GM12865 (cell line): Measurements from ENCODE around the gene TJP3.

ENCODE experiments used
- DNase-seq: peaks from one replicate; pipeline ENCODE4 v3.0.0; 2010; ENCODE audit warnings: low read depth
- H3K4me3 ChIP-seq: 2 replicates; pipeline ENCODE4 v1.5.1; 2011; ENCODE audit warnings: mild to moderate bottlenecking, low read depth, low read length, control low read depth
- TF ChIP-seq, protein P1 (sequence below): IDR thresholded peaks from 2 replicates; pipeline ENCODE4 v1.5.1; 2011; ENCODE audit warnings: low read length, control low read depth, low read depth, inconsistent platforms; ENCODE audit not compliant: insufficient read depth; ENCODE audit errors: missing control alignments

Gene TJP3

DNA sequence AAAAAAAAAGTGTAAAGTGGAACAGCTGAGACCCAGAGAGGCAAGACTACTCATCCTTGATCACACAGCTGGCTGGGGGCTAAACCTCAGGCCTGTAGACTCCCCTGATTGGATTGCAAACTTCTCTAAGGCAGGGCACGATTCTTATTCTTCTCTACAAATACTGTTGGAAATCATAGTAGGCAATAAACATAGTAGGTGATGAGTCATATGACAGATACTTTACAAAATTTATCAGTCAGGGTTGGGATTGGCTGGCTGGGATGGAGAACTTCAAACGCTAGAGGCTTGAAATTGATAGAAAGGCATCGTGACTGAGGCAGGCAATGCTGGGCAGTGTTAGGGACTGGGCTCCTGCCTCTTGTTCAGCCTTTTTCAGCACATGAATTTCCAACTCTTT lies 83.9 kb downstream of the TJP3 start:
- no peak for DNase-seq
- TF ChIP-seq, protein P1, sequence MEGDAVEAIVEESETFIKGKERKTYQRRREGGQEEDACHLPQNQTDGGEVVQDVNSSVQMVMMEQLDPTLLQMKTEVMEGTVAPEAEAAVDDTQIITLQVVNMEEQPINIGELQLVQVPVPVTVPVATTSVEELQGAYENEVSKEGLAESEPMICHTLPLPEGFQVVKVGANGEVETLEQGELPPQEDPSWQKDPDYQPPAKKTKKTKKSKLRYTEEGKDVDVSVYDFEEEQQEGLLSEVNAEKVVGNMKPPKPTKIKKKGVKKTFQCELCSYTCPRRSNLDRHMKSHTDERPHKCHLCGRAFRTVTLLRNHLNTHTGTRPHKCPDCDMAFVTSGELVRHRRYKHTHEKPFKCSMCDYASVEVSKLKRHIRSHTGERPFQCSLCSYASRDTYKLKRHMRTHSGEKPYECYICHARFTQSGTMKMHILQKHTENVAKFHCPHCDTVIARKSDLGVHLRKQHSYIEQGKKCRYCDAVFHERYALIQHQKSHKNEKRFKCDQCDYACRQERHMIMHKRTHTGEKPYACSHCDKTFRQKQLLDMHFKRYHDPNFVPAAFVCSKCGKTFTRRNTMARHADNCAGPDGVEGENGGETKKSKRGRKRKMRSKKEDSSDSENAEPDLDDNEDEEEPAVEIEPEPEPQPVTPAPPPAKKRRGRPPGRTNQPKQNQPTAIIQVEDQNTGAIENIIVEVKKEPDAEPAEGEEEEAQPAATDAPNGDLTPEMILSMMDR, result no peak
- no peak overlapping the region for H3K4me3 ChIP-seq

DNA sequence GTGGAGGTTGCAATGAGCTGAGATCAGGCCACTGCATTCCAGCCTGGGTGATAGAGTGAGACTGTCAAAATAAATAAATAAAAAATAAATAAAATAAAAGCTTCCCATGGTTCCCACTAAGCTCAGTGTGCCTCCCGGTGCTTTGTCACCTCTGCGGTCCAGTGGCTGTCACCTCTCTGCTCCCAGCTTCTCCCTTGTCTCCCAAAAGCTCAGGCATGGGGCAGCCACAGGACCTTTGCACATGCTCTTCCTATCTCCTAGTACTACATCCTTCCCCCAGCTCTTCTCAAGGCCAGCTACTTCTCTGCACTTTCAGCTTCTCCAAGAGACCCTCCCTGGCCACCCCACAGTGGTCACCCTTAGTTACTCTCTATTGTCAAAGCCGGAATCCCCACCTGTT lies 85.6 kb downstream of the TJP3 start:
- TF ChIP-seq, protein P1, result no peak
- DNase-seq, result no peak
- H3K4me3 ChIP-seq, result no peak overlapping the region

DNA sequence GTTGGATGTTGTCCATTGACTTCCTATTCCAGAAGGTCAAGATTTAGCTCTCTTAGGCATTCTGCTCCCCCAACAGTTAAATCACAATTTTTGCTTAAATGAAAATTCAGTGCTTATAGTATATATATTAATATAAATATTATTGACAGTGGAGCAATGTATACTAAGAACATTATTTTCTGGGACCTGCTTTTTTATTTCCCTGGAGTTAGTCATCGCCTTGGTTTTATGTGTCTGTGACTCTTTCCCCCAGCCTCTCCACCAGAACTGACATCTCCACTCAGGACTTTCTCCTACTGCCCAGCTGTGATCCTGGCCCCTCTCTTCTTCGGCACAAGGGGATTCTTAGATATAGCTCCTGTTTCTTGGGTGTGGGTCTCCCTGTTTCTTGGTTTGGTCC lies 88.2 kb downstream of the TJP3 start:
- no peak overlapping the region for H3K4me3 ChIP-seq
- no peak for DNase-seq
- TF ChIP-seq, protein P1, result no peak

DNA sequence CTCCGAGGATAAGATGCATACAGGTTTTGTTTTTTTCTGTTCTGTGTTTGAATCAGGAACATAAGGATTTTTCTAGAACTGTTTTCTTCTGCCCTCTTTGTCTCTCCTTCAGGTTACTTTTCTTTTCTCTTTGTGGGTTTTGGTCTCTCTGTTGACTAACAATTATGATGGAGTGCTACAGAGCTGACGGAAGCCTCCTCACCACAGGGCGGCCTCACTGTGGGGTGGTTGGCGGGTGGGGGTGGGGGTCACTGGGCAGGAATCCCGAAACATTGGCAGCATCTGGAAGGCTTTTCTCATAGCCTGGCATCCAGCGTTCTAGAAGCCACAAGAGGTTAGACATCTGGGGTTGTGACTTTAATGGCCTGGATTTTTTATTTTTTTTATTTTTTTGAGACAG lies 90.0 kb downstream of the TJP3 start:
- no peak for DNase-seq
- no peak overlapping the region for H3K4me3 ChIP-seq
- TF ChIP-seq, protein P1, result no peak
